ENCODE results near the gene UBE2N.

DNA sequence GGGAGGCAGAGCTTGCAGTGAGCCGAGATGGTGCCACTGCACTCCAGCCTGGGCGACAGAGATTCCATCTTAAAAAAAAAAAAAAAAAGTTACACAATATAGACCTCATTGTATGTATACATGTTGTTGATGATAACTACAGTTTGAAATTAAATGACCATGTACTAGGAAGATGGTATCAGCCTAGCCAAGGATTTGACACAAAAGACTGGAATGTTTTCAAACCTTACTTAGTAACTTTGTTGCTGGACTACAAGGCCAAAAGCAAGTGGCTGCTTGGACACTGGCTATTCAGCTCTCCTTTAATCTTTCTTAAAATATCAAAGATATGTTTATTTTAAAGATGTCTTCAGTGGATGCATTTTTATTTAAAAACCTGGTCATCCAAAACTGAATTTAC is 82.9 kb downstream of the UBE2N start:
- TF ChIP-seq, protein P1, sequence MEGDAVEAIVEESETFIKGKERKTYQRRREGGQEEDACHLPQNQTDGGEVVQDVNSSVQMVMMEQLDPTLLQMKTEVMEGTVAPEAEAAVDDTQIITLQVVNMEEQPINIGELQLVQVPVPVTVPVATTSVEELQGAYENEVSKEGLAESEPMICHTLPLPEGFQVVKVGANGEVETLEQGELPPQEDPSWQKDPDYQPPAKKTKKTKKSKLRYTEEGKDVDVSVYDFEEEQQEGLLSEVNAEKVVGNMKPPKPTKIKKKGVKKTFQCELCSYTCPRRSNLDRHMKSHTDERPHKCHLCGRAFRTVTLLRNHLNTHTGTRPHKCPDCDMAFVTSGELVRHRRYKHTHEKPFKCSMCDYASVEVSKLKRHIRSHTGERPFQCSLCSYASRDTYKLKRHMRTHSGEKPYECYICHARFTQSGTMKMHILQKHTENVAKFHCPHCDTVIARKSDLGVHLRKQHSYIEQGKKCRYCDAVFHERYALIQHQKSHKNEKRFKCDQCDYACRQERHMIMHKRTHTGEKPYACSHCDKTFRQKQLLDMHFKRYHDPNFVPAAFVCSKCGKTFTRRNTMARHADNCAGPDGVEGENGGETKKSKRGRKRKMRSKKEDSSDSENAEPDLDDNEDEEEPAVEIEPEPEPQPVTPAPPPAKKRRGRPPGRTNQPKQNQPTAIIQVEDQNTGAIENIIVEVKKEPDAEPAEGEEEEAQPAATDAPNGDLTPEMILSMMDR (conservative IDR thresholded peaks at IDR 0.05; ENCODE audit: low read length) = no peak
- TF ChIP-seq EZH2phosphoT487 (IDR thresholded peaks at IDR 0.05; ENCODE audit: borderline replicate concordance) = no peak

Data from Loucy (cell line).